ENCODE measurements around the gene DHX29.

- TF ChIP-seq GATA2 (IDR thresholded peaks at IDR 0.05; ENCODE audit: low read depth, low read length) (no peak), GATA3 (IDR thresholded peaks at IDR 0.05; ENCODE audit: low read depth, low read length) (no peak)
Observed at GRCh38 chr5:55350754-55351153, 43.3 kb upstream of the DHX29 start.

Data from SH-SY5Y (cell line).